Right lobe of liver (tissue), 6 donors: Measurements from ENCODE around the gene ZFYVE16. TPM values are rescaled to one million over a fixed set of nuclear protein-coding genes. Genes with fewer than 3 reads are reported as not detected.

Experiments
- ATAC-seq, 4 donors: fragments of 200-7000 bp; cut with Tn5 transposase; one replicate each; pipeline ENCODE4 v1.9.1; 2020; ENCODE audit warnings: mild to moderate bottlenecking in 4 of 4, moderate library complexity in 4 of 4
- DNase-seq, 3 donors: peaks; one replicate each; pipeline ENCODE4 v3.0.0-alpha.2; 2020
- H3K27ac ChIP-seq, 3 donors: fragments of 200-600 bp; one replicate each; pipeline ENCODE4 v1.8.0; 2022
- H3K27me3 ChIP-seq, 2 donors: fragments of 200-600 bp; one replicate each; pipeline ENCODE4 v1.8.0; 2022
- H3K36me3 ChIP-seq, 4 donors: fragments of 200-600 bp; sonication (generic) in 1 of 4; one replicate each; pipeline versions ENCODE4 v1.5.1 to v1.8.0; 2017 to 2022; ENCODE audit warnings: control low read depth in 1 of 4
- H3K4me1 ChIP-seq, 4 donors: fragments of 200-600 bp; sonication (generic) in 1 of 4; one replicate each; pipeline versions ENCODE4 v1.5.1 to v1.8.0; 2017 to 2022; ENCODE audit warnings: control low read depth in 1 of 4
- H3K4me3 ChIP-seq, 3 donors: fragments of 200-600 bp; one replicate each; pipeline ENCODE4 v1.8.0; 2022
- H3K9me3 ChIP-seq, 4 donors: fragments of 200-600 bp; sonication (generic) in 1 of 4; one replicate each; pipeline versions ENCODE4 v1.5.1 to v1.8.0; 2017 to 2022; ENCODE audit warnings: control low read depth in 1 of 4
- POLR2A ChIP-seq: fragments of 450-650 bp; IDR thresholded peaks from one replicate; pipeline ENCODE4 v1.6.1; 2017; ENCODE audit warnings: antibody characterized with exemption, mild to moderate bottlenecking
- WGBS: methylation state at CpG from one replicate; pipeline ENCODE4 v1.1.6; 2018; ENCODE audit warnings: low coverage, low lambda C conversion rate; ENCODE audit not compliant: insufficient coverage; ENCODE audit errors: missing lambda C conversion rate; 5-methylcytosine and 5-hydroxymethylcytosine counted together
- intact Hi-C, 2 donors: fragments of 100-400 bp; cut with DNase I; formaldehyde crosslinking; loops; one replicate each; pipeline versions ENCODE4 v1.11.2 to v1.14.1; 2022
- total RNA-seq, 6 experiments: library from RNA; depleted of rRNA in 2 of 6; stranded (reverse); fragments of >200 nt in 2 of 6; fragmentation: NEBNext Ultra II Directional in 3 of 6; extraction: Animal tissue kit (Norgen Biotek cat#: 25700) in 3 of 6; gene quantifications; one replicate each; pipeline versions ENCODE4 v1.1.0 to v1.2.4, GENCODE V29; 2016 to 2023
- TF ChIP-seq, protein P1 (sequence below), 4 donors: fragments of 200-600 bp in 3 of 4; fragments of 450-650 bp in 1 of 4; IDR thresholded peaks; one replicate each; pipeline versions ENCODE4 v1.5.1 to v1.8.0; 2016 to 2022; ENCODE audit warnings: antibody characterized with exemption in 4 of 4, mild to moderate bottlenecking in 2 of 4
- donor health status: DM: no; HTN: yes; CAD: no.
- donor health status: DM: no; HTN: no; CAD: no.
- donor health status: DM: no; HTN: no; CAD: no.
- donor health status: DM: no; HTN: yes; CAD: no.
- donor health status: DM: no; HTN: yes; CAD: no.

ZFYVE16 gene
- total RNA-seq, 6 experiments from 2014 or later, result 9.3 to 23.1 (median 14.0) TPM

DNA sequence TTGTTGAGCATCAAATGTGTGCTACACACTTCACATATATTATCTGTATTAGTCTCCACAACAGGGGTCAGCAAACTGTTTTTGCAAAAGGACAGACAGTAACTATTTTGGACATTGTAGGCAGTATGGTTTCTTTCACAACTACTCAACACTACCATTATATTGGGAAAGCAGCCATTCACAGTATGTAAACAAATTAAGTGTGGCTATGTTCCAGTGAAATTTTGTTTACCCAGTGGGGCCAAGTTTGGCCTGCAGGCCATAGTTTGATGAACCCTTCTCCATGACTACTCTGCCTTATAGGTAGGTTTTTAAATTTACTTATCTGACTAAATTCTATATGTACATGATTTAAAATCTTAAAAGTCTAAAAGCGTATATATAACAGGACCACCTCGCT, 67.1 kb downstream of the ZFYVE16 start:
- 86% methylated on average over 2 of the region's 2 CpGs for WGBS
- no peak for DNase-seq
- intact Hi-C loops, result no loop called here

DNA sequence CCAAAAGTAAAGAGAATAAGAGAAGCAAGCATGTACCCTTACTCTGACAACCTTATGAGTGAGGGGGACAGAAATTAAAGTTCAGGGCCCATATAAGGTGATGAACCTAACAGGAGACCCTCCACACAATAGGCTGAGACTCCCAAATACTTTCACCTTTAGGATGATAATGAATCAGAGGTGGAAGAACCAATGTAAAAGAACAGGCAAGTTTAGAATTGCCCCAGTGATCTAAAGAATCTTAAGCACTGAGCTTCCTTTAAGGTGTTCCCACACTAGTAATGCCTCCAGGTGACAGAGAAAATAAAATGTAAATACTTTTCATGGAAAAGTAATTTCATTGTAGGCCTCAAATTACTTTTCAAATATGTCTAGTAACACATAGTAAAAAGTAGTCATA, 71.8 kb downstream of the ZFYVE16 start:
- H3K4me3 ChIP-seq, result no peak overlapping the region
- no peak overlapping the region for H3K27ac ChIP-seq
- H3K4me1 ChIP-seq, result peaks cover 0 to 7% (median 3%) of the 10 kb centered on the region in 4 donors
- no peak for TF ChIP-seq POLR2A
- TF ChIP-seq, protein P1, sequence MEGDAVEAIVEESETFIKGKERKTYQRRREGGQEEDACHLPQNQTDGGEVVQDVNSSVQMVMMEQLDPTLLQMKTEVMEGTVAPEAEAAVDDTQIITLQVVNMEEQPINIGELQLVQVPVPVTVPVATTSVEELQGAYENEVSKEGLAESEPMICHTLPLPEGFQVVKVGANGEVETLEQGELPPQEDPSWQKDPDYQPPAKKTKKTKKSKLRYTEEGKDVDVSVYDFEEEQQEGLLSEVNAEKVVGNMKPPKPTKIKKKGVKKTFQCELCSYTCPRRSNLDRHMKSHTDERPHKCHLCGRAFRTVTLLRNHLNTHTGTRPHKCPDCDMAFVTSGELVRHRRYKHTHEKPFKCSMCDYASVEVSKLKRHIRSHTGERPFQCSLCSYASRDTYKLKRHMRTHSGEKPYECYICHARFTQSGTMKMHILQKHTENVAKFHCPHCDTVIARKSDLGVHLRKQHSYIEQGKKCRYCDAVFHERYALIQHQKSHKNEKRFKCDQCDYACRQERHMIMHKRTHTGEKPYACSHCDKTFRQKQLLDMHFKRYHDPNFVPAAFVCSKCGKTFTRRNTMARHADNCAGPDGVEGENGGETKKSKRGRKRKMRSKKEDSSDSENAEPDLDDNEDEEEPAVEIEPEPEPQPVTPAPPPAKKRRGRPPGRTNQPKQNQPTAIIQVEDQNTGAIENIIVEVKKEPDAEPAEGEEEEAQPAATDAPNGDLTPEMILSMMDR (IDR thresholded peaks at IDR 0.05), result no peak
- intact Hi-C loops, result loop anchor here (5.0 to 10.0 kb wide), 2 partner anchors 165 to 193 kb away; no protein-coding TSS in a partner anchor
- no peak for ATAC-seq
- H3K9me3 ChIP-seq, result peaks cover 0 to 3% (median 0%) of the 10 kb centered on the region in 4 donors
- no peaks in the 10 kb centered on the region for H3K27me3 ChIP-seq
- H3K36me3 ChIP-seq, result no peaks in the 10 kb centered on the region
- DNase-seq, result no peak

More for the DNA sequence above, 67.1 kb downstream of the ZFYVE16 start:
- TF ChIP-seq POLR2A, result no peak
- TF ChIP-seq, protein P1 (IDR thresholded peaks at IDR 0.05), result no peak
- H3K9me3 ChIP-seq, result no peaks in the 10 kb centered on the region
- no peak overlapping the region for H3K27ac ChIP-seq
- H3K4me3 ChIP-seq, result no peak overlapping the region
- peaks cover 0 to 9% (median 5%) of the 10 kb centered on the region in 4 donors for H3K4me1 ChIP-seq
- H3K27me3 ChIP-seq, result no peaks in the 10 kb centered on the region
- peaks cover 0 to 10% (median 2%) of the 10 kb centered on the region in 4 donors for H3K36me3 ChIP-seq
- ATAC-seq, result peak; percentile 91 to 99 (median 98)

DNA sequence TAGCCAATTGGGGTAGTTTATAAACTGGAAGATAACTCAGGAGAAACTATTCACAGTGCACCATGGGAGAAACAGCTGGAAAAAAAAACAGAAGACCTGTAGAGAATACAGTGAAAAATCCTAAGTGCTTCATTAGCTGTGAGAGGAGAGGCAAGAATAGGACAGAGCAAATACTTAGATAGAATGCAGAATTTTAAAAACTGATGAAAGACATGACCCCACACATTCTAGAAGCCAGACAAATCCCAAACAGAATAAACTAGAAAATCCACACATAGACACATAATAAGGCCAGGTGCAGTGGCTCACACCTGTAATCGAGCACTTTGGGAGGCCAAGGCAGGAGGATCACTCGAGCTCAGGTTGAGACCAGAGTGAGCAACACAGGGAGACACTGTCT, 72.5 kb downstream of the ZFYVE16 start:
- TF ChIP-seq POLR2A, result no peak
- TF ChIP-seq, protein P1 (IDR thresholded peaks at IDR 0.05), result no peak
- ATAC-seq (no peak), DNase-seq (no peak)
- no peaks in the 10 kb centered on the region for H3K27me3 ChIP-seq
- H3K9me3 ChIP-seq, result peaks cover 0 to 3% (median 0%) of the 10 kb centered on the region in 4 donors
- no peak overlapping the region for H3K27ac ChIP-seq
- WGBS, result no CpG with 5 or more reads among the region's 2 CpGs
- peaks cover 0 to under 1% (median 0%) of the 10 kb centered on the region in 4 donors for H3K4me1 ChIP-seq
- H3K4me3 ChIP-seq, result no peak overlapping the region
- intact Hi-C loops, result loop anchor here (5.0 to 10.0 kb wide), 2 partner anchors 164 to 192 kb away; no protein-coding TSS in a partner anchor
- H3K36me3 ChIP-seq, result no peaks in the 10 kb centered on the region

DNA sequence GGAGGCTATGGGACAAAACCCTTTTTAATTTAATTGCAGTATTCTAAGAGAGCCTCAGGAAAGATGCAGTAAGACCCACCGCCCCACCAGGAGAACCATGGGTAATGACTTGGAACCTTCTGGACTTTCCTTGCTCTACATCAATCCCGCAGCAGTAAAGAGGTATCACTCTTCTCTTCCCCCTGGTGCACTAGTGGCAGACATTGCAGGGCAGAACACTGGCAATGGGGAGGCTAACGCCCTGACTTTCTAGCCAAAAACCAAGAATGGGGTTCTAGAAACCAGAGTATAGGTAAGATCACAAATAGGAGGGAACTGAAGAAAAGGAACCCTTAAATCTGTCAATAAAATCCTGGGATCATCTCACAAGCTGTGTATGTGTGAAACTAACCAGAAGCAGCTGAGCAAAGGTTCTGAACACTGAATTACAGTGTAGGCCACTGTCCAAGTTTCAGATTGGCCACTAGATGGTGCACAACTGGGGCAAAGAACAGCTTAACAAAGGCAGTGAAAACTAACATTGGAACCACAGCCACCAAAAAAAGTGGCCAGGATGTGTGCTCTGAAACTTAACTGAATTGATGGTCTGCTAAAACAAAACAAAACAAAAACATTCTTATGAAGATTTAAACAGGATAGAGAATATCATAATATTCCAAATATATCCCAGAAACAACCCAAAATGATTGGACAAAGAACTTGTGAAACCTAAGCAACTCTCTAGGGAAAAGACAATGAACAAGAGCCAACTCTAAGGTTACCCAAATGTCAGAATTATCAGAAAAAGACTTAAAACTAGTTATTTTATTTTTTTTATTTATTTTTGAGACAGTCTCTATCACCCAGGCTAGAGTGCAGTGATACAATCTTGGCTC, 73.4 kb downstream of the ZFYVE16 start:
- intact Hi-C loops, result loop anchor here (5.0 to 10.0 kb wide), 2 partner anchors 164 to 191 kb away; no protein-coding TSS in a partner anchor
- no peak for TF ChIP-seq POLR2A
- TF ChIP-seq, protein P1 (IDR thresholded peaks at IDR 0.05), result peak; percentile 76 to 83 (median 80)
- Histone ChIP-seq H3K27ac (peak overlapping the region in 1 of 3 donors; percentile 12), H3K27me3 (no peaks in the 10 kb centered on the region), H3K9me3 (peaks cover 0 to 3% (median 0%) of the 10 kb centered on the region in 4 donors), H3K36me3 (no peaks in the 10 kb centered on the region), H3K4me3 (no peak overlapping the region), H3K4me1 (no peaks in the 10 kb centered on the region)
- WGBS, result 78% methylated on average over 2 of the region's 3 CpGs
- peak in 1 of 3 donors; percentile 66 for DNase-seq
- peak; percentile 98 to 99 (median 98) for ATAC-seq
